Erythroblast (primary cell): ENCODE data around the gene DLL1.
A peak's percentile ranks its signal among the peaks of the same experiment; 100 is the strongest.
"Not testable (repeated sequence)": the region's sequence is repeated elsewhere in the genome, so short reads cannot be mapped to it uniquely, and the experiment has no call there.

Source experiments
- DNase-seq, 2 experiments: peaks; one replicate each; lab custom pipeline; 2025; lab: John Stamatoyannopoulos, UW
- GATA1 ChIP-seq: IDR thresholded peaks from 2 replicates; pipeline ENCODE4 v1.6.1; 2011; ENCODE audit warnings: low read depth, mild to moderate bottlenecking, control low read depth, low read length, moderate library complexity
- POLR2A ChIP-seq: IDR thresholded peaks from 2 replicates; pipeline ENCODE4 v1.6.1; 2011; ENCODE audit warnings: mild to moderate bottlenecking, low read length

Gene DLL1, protein sequence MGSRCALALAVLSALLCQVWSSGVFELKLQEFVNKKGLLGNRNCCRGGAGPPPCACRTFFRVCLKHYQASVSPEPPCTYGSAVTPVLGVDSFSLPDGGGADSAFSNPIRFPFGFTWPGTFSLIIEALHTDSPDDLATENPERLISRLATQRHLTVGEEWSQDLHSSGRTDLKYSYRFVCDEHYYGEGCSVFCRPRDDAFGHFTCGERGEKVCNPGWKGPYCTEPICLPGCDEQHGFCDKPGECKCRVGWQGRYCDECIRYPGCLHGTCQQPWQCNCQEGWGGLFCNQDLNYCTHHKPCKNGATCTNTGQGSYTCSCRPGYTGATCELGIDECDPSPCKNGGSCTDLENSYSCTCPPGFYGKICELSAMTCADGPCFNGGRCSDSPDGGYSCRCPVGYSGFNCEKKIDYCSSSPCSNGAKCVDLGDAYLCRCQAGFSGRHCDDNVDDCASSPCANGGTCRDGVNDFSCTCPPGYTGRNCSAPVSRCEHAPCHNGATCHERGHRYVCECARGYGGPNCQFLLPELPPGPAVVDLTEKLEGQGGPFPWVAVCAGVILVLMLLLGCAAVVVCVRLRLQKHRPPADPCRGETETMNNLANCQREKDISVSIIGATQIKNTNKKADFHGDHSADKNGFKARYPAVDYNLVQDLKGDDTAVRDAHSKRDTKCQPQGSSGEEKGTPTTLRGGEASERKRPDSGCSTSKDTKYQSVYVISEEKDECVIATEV

DNA sequence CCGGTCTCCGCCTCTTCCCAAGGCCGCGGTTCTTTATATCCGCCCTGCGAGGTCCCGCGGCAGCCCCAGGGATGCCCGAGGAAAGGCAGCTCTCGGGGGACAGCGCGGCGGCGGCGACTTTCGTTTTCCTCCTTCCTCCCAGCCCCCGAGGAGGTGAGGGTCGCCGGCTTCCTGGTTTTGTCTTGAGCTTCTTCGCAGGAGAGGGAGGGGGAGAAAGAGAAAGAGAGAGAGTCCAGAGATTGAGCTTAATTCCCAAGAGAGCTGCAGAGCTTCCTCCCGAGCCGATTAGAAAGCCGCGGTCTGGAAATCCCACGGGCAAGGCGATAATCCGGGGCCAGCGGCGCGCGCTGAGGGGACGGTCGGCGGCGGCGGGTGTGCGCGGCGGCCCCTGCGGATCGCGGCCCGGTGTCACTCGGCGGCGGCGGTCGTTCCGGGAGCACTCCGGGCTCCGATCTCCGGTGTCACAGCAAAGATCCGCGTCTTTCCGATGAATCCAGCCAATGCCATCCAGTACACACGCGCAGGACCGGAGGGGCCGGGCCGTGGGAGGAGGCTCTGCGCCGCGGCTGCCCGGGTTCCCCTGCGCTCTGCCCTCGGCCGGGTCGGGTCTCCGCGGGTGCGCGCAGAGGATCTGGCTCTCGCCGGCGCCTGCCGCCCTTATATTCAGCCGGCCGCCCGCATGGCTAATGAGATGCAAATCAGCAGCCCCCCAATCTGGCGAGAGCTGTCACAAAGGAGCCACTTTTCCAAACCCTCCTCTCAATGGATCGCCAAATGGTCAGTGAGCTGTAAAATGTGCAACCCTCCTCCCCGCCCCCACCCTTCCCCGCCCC lies at the start of gene DLL1:
Gene DLL1, minus strand, starts transcription at position 783 of the 833 bp plus-strand sequence. CDS start 939 bp downstream, outside the sequence.
- TF ChIP-seq GATA1 (no peak), POLR2A (no peak)
- peak in 1 of 2 experiments; percentile 17 for DNase-seq

DNA sequence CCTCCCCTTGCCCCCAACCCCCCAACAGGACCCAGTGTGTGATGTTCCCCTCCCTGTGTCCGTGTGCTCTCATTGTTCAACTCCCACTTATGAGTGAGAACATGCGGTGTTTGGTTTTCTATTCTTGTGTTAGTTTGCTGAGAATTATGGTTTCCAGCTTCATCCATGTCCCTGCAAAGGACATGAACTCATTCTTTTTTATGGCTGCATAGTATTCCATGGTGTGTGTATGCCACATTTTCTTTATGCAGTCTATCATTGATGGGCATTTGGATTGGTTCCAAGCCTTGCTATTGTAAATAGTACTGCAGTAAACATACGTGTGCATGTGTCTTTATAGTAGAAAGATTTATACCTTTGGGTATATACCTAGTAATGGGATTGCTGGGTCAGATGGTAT lies 44.3 kb upstream of the DLL1 start:
- not testable (repeated sequence) for DNase-seq

DNA sequence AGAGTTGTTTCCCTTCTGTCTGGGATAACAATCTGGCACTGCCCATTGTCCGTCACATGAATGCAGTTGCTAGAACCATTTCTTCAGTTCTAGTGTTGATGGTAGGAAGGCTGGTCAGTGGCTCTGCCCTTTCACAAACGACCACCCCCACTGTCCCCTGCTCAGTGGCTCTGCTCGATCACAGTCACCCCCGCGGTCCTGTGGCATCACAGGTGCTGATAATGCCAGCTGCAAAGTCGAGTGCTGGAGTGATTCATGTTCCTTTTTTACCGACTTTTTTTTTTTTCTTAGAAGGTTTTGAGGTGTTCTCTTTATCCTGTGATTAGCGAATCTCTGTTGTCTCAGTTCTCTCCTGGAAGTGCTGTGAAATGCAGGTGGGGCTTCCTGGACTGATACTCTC lies 38.4 kb upstream of the DLL1 start:
- TF ChIP-seq POLR2A (no peak), GATA1 (no peak)
- no peak for DNase-seq

DNA sequence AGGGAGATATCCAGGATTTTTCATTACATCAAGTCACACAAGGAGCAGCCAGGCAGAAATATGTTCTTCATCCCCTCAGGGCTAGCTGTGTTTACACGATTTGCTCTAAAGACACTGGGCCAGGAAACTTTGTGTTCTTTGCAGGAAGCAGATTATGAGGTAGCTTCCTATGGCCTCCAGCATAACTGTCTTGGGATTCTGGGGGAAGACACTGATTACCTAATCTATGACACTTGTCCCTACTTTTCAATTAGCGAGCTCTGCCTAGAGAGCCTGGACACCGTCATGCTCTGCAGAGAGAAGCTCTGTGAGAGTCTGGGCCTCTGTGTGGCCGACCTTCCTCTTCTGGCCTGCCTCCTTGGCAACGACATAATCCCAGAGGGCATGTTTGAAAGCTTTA lies 26.8 kb upstream of the DLL1 start:
- TF ChIP-seq POLR2A = no peak
- no peak for TF ChIP-seq GATA1
- DNase-seq = no peak

DNA sequence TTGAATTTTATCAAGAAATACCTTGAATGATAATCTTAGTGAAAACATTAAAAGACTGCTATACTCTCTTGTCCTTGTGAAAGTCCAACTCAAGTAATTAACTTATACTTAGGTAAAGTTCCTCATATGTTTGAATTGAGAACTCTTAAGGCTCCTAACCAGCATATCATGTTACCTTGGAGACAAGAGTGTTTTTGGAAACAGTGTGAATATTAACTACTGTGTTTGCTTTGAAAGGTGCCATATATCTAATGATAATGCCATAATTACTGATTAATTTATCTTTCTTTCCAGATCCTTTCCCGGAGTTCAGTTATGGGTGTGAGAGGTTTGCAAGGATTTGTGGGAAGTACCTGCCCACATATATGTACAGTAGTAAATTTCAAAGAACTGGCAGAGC lies 26.2 kb upstream of the DLL1 start:
- TF ChIP-seq GATA1 = no peak
- no peak for TF ChIP-seq POLR2A
- no peak for DNase-seq

DNA sequence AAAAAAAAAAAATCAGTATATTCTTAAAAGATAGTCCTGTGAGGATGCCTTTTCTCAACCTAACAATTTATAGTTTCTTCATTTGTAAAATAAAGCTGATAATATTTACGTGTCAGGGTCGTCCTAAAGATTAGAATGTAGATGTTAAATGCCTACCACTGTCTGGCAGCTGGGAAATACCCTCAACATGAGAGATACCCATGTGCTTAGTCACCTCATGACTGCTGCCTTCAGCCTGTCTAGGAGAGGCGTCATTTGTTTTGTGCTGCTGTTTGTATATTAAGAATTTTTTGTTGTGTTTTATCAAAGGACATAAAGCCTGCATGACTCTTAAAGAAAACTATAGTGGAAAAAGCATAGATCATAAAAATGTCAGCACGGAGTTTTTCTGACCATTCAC lies 25.2 kb upstream of the DLL1 start:
- TF ChIP-seq GATA1 = no peak
- no peak for TF ChIP-seq POLR2A
- DNase-seq = no peak

DNA sequence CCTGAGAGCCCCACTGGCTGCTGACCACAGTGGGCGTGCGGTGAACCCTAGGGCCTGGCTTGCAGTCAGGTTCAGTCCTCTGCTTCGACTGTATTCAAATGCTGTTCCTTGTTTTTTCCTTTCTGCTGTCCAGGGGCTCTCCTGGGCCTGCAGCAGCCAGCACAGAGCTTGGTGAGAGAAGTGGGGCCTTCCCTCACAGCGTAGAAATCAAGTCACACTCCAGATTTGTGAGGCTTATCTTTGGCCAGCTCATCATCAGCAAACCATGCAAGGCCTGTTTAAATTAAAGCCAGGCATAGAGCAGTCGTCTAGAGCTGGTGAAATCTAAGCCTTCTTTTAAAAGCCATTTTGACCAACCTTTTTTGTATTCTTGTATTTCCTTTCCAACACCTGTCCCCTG lies 24.1 kb upstream of the DLL1 start:
- no peak for TF ChIP-seq GATA1
- TF ChIP-seq POLR2A = no peak
- no peak for DNase-seq

DNA sequence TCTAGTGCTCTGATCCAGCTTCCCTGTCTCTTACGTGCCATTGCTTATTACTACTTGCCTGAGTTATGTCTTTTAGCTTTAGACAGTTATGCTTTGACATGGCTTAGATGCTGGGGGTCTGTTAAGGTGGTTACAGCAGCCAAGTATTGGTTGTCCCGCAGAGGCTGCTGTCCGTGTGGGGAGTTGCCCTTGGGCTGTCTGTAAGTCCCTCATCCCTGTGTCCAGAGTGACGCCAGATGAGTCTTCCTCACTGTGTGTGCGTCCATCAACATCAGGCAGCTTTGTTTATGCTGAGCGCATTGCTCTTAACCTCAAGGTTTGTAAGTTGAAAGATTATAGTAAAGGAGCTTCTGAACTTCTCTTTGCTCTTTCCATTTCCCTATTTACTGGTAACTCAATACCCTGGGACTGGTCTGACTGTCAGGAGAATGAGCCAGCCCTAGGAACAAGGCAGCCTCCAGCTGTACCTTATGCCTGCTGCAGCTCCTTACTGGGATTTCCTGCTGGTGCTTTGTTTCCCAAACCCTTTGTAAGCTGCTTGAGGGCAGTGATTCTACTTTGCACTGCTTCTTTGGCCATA lies 22.9 kb upstream of the DLL1 start:
- no peak for TF ChIP-seq POLR2A
- TF ChIP-seq GATA1 = no peak
- DNase-seq = no peak

DNA sequence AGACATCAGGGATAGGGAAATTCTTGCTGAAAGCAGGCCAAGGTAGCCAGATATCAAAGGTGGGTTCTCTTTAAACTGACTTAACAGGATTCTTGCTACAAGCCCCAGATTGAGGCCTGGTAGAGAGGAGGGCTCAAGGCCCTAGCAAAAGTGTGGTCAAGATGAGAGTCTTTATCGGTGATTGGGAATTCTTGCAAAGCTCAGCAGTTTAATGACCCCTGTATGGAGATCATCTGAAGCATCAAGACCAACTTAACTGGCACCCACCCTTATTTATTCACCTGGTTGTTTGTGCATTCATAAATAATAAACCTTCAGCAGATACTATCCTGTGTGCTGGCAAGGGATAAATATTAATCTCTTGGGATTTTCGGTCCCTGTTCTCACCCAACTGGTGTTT lies 22.0 kb upstream of the DLL1 start:
- TF ChIP-seq POLR2A (no peak), GATA1 (no peak)
- DNase-seq = no peak

DNA sequence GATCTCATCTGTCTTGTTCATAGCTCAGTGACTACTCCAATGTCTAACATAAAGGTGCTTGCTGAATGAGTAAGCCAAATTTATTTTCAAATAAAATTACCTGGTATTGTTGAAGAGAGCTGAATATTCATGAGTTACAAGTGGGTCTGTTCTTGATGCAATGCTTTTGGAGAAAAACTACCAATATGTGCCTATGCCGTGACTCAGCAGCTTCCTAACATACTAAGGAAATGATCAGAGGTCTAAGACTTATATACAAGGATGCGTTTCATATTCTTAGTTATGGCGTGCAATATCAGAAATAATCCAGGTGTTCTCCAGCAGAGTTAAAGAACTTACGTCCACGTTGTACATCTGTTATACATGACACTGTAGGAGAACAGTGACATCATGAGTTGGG lies 20.8 kb upstream of the DLL1 start:
- no peak for TF ChIP-seq GATA1
- TF ChIP-seq POLR2A = no peak

DNA sequence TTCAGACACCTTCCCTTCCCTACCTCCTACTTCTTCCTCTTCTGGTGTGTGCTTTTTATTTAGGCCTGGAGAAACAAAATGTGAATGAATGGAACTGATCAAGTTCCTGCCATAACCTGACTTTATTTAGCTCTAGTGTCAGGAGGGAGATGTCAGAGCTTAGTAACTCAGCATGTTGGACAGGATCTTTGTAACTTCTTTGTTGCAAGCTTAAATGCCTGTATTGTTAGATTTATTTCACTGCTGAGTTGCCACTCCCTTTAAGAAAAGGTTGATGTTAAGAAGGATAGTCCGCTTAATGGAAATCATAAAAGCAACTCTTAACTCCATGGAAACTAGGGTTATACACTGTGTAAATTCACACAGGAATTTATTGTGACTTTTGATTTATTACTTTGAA lies 17.9 kb upstream of the DLL1 start:
- no peak for DNase-seq
- TF ChIP-seq GATA1 = no peak
- TF ChIP-seq POLR2A = no peak

More for the DNA sequence above, 20.8 kb upstream of the DLL1 start:
- no peak for DNase-seq

DNA sequence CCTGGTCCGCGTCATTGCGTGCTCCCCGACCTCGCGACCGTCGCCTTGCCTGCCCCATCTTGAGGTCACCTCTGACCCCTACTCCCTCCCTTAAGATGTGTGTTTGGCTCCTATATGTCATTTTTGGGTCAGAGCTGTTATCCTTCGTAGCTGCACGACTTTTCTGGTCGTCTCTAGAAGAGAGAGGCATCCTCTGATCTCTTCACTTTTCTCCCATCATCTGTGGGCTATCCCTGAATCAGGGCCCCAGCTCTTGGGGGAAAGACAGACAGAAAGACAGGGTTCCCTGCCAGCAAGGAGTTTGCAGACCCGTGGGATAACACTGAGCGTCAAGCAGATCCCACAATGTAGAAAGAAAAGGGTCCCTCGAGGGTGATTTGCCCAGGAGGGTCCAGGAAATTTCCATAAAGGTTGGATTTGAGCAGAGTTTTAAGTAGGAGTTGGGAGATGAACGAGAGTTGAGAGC lies 16.2 kb upstream of the DLL1 start:
- DNase-seq = no peak
- TF ChIP-seq POLR2A = no peak
- TF ChIP-seq GATA1 = no peak

DNA sequence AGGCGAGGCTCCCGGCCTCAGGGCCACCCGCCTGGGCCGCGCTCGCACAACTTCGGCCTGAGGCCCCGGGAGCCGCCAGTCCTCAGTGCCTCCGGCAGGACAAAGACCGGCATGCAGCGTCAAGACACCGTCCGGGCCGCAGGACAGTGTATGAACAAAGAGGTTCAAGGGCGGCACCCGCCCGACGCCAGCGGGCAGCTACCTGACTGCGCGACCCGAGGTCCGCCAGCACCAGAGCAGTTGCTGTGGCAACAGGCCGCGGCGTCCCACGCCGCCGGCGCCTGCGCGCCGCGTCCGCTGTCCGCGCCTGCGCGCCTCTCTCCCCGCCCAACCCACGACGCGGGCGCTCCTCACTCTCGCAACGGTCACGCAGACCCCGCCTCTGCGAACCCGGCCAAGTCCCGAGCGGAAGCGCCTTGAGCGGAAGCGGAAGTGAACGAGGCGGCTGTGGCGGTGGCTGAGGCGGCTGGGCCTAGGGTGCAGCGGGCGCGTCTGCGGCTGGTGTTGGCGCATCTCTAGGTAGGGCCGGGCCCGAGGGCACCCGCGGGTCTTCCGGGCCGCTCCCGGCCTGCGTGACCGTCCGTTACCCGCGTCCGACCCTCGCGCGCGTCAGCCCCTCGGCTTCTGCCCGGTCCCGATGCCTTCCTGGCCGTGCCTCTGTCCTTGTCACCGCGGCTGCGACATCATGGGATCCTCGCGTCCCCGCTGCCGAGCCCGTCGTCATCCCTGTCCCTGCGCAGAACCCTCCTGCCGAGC lies 15.6 kb upstream of the DLL1 start, which contains the start of gene FAM120B:
Gene FAM120B, plus strand, starts transcription at position 435 of the 756 bp plus-strand sequence. CDS start 10,633 bp downstream, outside the sequence.
- no peak for TF ChIP-seq GATA1
- peak; percentile 96 for TF ChIP-seq POLR2A
- peak; percentile 95 to 97 for DNase-seq
